ENCODE measurements around the gene SLC22A31.

The SLC22A31 gene

DNA sequence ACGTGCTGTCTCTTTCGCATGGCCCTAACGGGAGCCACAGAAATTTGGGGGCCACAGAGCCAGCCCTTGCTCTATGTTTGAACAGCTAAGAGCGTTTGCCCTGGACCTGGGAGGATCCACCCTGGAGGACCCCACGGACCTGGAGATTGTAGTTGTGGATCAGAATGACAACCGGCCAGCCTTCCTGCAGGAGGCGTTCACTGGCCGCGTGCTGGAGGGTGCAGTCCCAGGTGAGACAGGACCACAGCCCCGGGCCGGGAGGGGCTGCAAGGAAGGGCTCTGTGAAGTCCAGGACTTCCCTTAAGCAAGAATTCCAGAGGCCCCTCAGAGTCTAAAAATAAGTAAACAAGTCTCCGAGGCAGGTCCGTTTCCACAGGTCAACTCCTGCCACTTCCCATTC is 16.9 kb downstream of the SLC22A31 start:
- H3K27me3 Mint-ChIP-seq = no peaks in the 10 kb centered on the region
- DNase-seq = no peak
- ATAC-seq = no peak
- H3K4me3 Mint-ChIP-seq = no peak overlapping the region
- H3K4me1 Mint-ChIP-seq = no peaks in the 10 kb centered on the region
- H3K27ac Mint-ChIP-seq = no peak overlapping the region
- no peaks in the 10 kb centered on the region for H3K36me3 Mint-ChIP-seq (ENCODE audit: low read depth)
- no peaks in the 10 kb centered on the region for H3K9me3 Mint-ChIP-seq

- ATAC-seq = no peak
- no peaks in the 10 kb centered on the region for H3K36me3 Mint-ChIP-seq (ENCODE audit: low read depth)
- no peaks in the 10 kb centered on the region for H3K4me1 Mint-ChIP-seq
- no peaks in the 10 kb centered on the region for H3K9me3 Mint-ChIP-seq
- H3K27me3 Mint-ChIP-seq = no peaks in the 10 kb centered on the region
- no peak overlapping the region for H3K27ac Mint-ChIP-seq
- H3K4me3 Mint-ChIP-seq = no peak overlapping the region
- DNase-seq = no peak
These were observed 20.6 kb downstream of the SLC22A31 start for GRCh38 chr16:89179656-89180315.

- Mint-ChIP-seq H3K36me3 (ENCODE audit: low read depth) (no peaks in the 10 kb centered on the region), H3K9me3 (no peaks in the 10 kb centered on the region), H3K27me3 (no peaks in the 10 kb centered on the region), H3K27ac (no peak overlapping the region), H3K4me3 (no peak overlapping the region), H3K4me1 (no peaks in the 10 kb centered on the region)
- ATAC-seq (no peak), DNase-seq (no peak)
These were observed 21.2 kb downstream of the SLC22A31 start for GRCh38 chr16:89179148-89179484.

DNA sequence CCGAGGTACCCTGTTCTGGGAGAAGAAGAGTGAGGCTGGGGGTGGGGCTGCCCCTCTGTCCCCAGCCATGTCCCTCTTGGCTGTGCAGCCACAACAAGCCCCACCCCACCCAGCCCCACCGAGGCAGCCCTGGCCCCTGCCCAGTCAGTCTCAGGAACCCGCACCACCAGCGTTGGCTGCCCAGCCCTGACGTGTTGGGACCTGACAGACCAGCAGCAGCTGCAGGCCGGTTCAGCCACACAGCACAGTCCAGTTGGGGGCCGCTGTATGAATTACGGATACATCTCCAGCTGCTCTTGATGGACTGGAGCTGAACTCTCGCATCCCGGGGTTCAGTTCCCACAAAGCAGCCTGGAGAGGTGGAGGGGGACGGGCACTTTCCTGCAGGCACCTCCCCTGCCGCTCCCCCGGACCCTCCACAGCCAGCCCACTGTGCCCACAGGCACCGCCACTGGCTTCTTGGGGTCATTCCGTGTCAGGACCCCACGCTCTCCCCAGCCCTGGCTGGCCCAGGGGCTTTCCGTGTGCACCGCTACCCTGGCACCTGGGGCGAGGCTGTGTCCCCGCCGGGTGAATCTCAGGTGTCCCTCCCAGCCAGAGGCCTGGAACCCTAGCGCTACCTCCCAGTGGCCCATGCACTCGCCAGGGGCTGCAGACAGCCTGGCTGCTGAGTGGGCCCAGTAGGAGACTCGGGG is 21.7 kb downstream of the SLC22A31 start:
- Mint-ChIP-seq H3K9me3 (no peaks in the 10 kb centered on the region), H3K36me3 (ENCODE audit: low read depth) (no peaks in the 10 kb centered on the region), H3K27me3 (no peaks in the 10 kb centered on the region), H3K27ac (no peak overlapping the region), H3K4me3 (no peak overlapping the region), H3K4me1 (no peaks in the 10 kb centered on the region)
- no peak for DNase-seq
- ATAC-seq = no peak

DNA sequence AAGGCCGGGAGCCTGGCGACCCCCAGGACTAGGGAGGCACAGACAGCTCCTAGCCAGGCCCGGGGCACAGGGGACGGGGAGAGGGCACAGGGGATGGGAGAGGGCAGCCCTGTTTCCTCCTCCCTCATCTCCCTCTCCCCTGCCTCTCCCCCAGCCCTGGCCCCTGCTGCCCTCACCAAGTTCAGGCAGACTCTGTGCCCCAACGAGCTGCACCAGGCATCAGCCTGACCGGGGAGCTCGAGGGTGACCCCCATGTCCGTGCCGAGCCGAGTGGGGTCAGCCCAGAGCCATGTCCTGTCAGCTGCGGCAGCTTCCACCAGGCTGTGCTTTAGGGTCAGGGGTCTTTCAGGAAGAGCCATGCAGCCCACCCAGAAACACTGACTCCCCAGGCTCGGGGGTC is 22.8 kb downstream of the SLC22A31 start:
- no peaks in the 10 kb centered on the region for H3K27me3 Mint-ChIP-seq
- ATAC-seq (no peak), DNase-seq (no peak)
- H3K4me3 Mint-ChIP-seq = no peak overlapping the region
- no peaks in the 10 kb centered on the region for H3K4me1 Mint-ChIP-seq
- H3K36me3 Mint-ChIP-seq (ENCODE audit: low read depth) = no peaks in the 10 kb centered on the region
- no peak overlapping the region for H3K27ac Mint-ChIP-seq
- H3K9me3 Mint-ChIP-seq = no peaks in the 10 kb centered on the region

DNA sequence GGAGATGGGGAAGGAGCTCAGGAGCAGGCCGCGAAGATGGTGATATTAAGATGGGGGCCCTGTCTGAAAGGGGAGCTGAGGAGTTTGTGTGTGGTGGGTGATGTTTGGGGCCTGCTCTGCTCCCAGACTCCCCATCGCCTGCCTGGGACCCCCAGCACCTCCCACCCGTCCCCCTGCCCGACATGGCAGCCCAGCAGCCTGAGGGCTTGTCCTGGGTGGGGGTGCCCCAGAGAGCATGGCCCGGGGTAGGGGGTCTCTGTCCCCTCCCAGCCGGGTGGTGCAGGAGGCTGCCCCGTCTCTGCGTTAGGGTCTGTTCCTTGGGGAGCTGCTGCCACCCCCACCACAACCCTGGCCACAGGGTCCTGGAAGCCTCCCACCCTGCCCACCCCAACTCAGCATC is 23.6 kb downstream of the SLC22A31 start:
- Mint-ChIP-seq H3K4me1 (no peaks in the 10 kb centered on the region), H3K27me3 (no peaks in the 10 kb centered on the region)
- no peak for ATAC-seq

DNA sequence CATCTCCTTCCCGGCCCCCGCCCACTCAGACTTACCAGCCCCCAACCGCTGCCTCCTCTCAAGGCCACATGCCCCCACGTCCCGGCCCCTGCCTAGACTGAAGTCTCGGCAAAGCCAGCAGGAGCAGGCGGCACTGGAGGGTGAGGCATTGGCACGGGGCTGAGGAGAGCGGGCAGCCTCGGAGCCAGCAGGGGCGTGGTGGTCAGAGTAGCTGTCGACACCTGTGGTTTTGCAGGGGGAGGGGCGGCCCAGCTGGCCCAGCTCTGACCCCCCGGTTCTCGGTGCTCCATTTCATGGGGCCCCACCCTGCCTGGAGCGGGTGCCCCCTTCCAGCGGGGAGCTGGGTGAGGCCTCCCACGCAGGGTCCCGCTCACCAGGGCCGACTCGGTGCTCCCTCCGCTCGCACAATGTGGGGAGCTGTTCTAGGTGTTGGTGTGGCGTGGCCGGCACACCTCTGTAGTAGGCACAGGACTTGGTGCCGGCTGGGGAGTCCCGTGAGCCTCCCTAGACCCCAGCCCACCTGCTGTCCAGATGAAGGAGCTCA is 24.1 kb downstream of the SLC22A31 start:
- no peaks in the 10 kb centered on the region for H3K27me3 Mint-ChIP-seq
- ATAC-seq = no peak
- no peak overlapping the region for H3K27ac Mint-ChIP-seq
- H3K9me3 Mint-ChIP-seq = no peaks in the 10 kb centered on the region
- no peaks in the 10 kb centered on the region for H3K4me1 Mint-ChIP-seq
- no peak overlapping the region for H3K4me3 Mint-ChIP-seq
- H3K36me3 Mint-ChIP-seq (ENCODE audit: low read depth) = no peaks in the 10 kb centered on the region
- DNase-seq = no peak

More for the DNA sequence above, 23.6 kb downstream of the SLC22A31 start:
- no peak overlapping the region for H3K4me3 Mint-ChIP-seq
- no peaks in the 10 kb centered on the region for H3K9me3 Mint-ChIP-seq
- no peak for DNase-seq
- no peaks in the 10 kb centered on the region for H3K36me3 Mint-ChIP-seq (ENCODE audit: low read depth)
- no peak overlapping the region for H3K27ac Mint-ChIP-seq

- ATAC-seq = no peak
- Mint-ChIP-seq H3K9me3 (no peaks in the 10 kb centered on the region), H3K36me3 (ENCODE audit: low read depth) (no peaks in the 10 kb centered on the region), H3K4me3 (no peak overlapping the region), H3K27ac (no peak overlapping the region), H3K27me3 (peaks cover 2% of the 10 kb centered on the region), H3K4me1 (peaks cover 5% of the 10 kb centered on the region)
- DNase-seq = no peak
These were observed 24.8 kb downstream of the SLC22A31 start for GRCh38 chr16:89175280-89176146.

DNA sequence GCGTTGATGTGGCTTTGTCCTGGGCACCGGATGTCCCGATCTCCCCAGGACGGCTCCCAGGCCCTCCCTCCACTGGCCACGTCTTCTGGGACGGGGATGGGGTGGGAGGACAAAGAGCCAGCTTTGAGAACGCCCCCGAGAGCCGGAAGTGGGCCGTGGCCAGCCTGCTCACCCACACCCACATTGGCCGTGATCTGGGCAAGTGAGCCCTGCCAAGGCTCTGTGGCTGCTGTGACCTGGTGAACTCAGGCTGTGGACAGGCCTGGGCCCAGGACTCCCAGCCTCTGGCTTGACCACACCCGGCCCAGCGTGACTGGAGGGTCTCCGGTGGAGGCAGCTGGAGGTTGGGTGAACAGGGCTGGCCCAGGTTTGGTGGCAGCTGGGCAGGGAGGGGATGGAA is 25.5 kb downstream of the SLC22A31 start:
- no peak for DNase-seq

DNA sequence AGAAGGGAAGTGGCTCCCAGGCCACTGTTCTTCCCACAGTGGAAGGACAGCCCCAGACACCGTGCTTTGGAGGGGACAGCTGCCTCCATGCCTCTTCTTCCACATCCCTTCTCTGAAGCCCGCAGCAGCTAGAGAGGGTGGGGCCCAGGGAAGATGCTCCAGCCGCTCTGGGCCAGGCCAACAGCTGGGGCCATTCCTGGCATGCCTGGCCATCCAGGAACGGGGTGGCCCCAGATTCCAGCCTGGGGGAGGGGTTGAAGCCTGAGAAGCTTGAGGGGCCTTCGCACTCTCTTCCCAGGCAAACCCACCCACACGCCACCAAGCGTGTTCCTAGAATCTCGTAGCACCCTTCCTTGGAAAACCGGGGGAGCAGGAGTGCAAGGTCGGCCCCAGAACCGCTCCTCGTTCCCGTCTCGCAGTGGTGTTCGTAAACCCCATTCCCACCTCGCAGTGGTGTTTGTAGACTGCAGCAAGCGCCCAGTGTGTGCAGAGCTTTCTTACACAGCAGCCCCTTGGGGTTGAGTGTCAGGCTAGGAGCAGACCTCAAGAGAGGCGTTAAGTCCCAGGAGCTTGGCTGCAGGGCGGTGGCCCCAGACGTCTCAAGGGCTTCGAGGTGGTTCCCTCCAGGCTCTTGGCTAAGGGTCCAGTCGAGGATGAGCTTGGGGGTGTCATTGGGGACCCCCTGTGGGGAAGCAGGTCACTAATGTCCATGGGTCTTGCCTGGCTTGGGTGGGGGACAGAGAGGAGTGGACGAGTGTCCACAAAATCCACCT is 26.1 kb downstream of the SLC22A31 start:
- H3K9me3 Mint-ChIP-seq = no peaks in the 10 kb centered on the region
- no peak for DNase-seq
- no peaks in the 10 kb centered on the region for H3K36me3 Mint-ChIP-seq (ENCODE audit: low read depth)
- no peak for ATAC-seq
- H3K27me3 Mint-ChIP-seq = peaks cover 2% of the 10 kb centered on the region
- peaks cover 6% of the 10 kb centered on the region for H3K4me1 Mint-ChIP-seq
- no peak overlapping the region for H3K27ac Mint-ChIP-seq
- H3K4me3 Mint-ChIP-seq = no peak overlapping the region

More for the DNA sequence above, 25.5 kb downstream of the SLC22A31 start:
- Mint-ChIP-seq H3K4me3 (no peak overlapping the region), H3K9me3 (no peaks in the 10 kb centered on the region), H3K27me3 (peaks cover 2% of the 10 kb centered on the region), H3K27ac (no peak overlapping the region), H3K36me3 (ENCODE audit: low read depth) (no peaks in the 10 kb centered on the region), H3K4me1 (peaks cover 6% of the 10 kb centered on the region)
- ATAC-seq = no peak

- H3K9me3 Mint-ChIP-seq = no peaks in the 10 kb centered on the region
- no peak for DNase-seq
- peaks cover 6% of the 10 kb centered on the region for H3K4me1 Mint-ChIP-seq
- no peak overlapping the region for H3K27ac Mint-ChIP-seq
- H3K27me3 Mint-ChIP-seq = peaks cover 2% of the 10 kb centered on the region
- no peaks in the 10 kb centered on the region for H3K36me3 Mint-ChIP-seq (ENCODE audit: low read depth)
- no peak for ATAC-seq
- H3K4me3 Mint-ChIP-seq = no peak overlapping the region
These were observed 27.0 kb downstream of the SLC22A31 start for GRCh38 chr16:89173174-89173921.

- no peak overlapping the region for H3K4me3 Mint-ChIP-seq
- ATAC-seq (no peak), DNase-seq (no peak)
- H3K27ac Mint-ChIP-seq = no peak overlapping the region
- H3K27me3 Mint-ChIP-seq = peaks cover 2% of the 10 kb centered on the region
- H3K4me1 Mint-ChIP-seq = peaks cover 6% of the 10 kb centered on the region
- H3K9me3 Mint-ChIP-seq = no peaks in the 10 kb centered on the region
- H3K36me3 Mint-ChIP-seq (ENCODE audit: low read depth) = no peaks in the 10 kb centered on the region
These were observed 27.7 kb downstream of the SLC22A31 start for GRCh38 chr16:89172528-89173173.

GRCh38 chr16:89172171-89172527 is 28.2 kb downstream of the SLC22A31 start:
- no peaks in the 10 kb centered on the region for H3K36me3 Mint-ChIP-seq (ENCODE audit: low read depth)
- no peaks in the 10 kb centered on the region for H3K9me3 Mint-ChIP-seq
- DNase-seq (no peak), ATAC-seq (no peak)
- no peak overlapping the region for H3K4me3 Mint-ChIP-seq
- no peak overlapping the region for H3K27ac Mint-ChIP-seq
- H3K27me3 Mint-ChIP-seq = peaks cover 2% of the 10 kb centered on the region
- peaks cover 6% of the 10 kb centered on the region for H3K4me1 Mint-ChIP-seq
